SU-DHL-6 (cell line): ENCODE results near the gene PTPRG.

Experiments used
- H2AFZ ChIP-seq: fragments of 200-600 bp; sonication (generic); 2 replicates; pipeline ENCODE4 v1.6.1; 2014; ENCODE audit warnings: low read depth, mild to moderate bottlenecking, moderate library complexity, mixed read lengths, antibody characterized with exemption, low read length; ENCODE audit not compliant: severe bottlenecking
- H3F3A ChIP-seq: fragments of 200-600 bp; shearing (Covaris generic); 2 replicates; pipeline ENCODE4 v1.6.0; 2016; ENCODE audit warnings: antibody characterized with exemption, mild to moderate bottlenecking; ENCODE audit not compliant: insufficient read depth
- H3K27ac ChIP-seq: fragments of 200-600 bp; sonication (generic); 2 replicates; pipeline ENCODE4 v1.5.1; 2016; ENCODE audit warnings: low read depth, mild to moderate bottlenecking, low read length, moderate library complexity, mixed read lengths
- H3K27me3 ChIP-seq: fragments of 200-600 bp; sonication (generic), shearing (Covaris generic); 2 replicates; pipeline ENCODE4 v1.6.0; 2014; ENCODE audit warnings: mild to moderate bottlenecking, low read length
- H3K36me3 ChIP-seq: fragments of 200-600 bp; sonication (generic); 2 replicates; pipeline ENCODE4 v1.6.1; 2014; ENCODE audit warnings: mild to moderate bottlenecking, low read length, mixed read lengths
- H3K4me2 ChIP-seq: fragments of 300-600, 200-600 bp; shearing (Covaris generic), sonication (generic); 2 replicates; pipeline ENCODE4 v1.6.0; 2014; ENCODE audit warnings: low read length, low read depth, mild to moderate bottlenecking; ENCODE audit not compliant: poor library complexity, severe bottlenecking
- H3K4me3 ChIP-seq: fragments of 200-600 bp; sonication (generic); 2 replicates; pipeline ENCODE4 v1.5.1; 2014; ENCODE audit warnings: antibody characterized with exemption, low read length, mild to moderate bottlenecking, mixed read lengths; ENCODE audit not compliant: insufficient read depth, poor library complexity, severe bottlenecking
- H3K79me2 ChIP-seq: fragments of 200-600 bp; sonication (generic); 2 replicates; pipeline ENCODE4 v1.6.1; 2014; ENCODE audit warnings: mild to moderate bottlenecking, low read length, moderate library complexity; ENCODE audit not compliant: insufficient read depth
- H3K9ac ChIP-seq: fragments of 200-600 bp; sonication (generic); 2 replicates; pipeline ENCODE4 v1.7.0; 2014; ENCODE audit warnings: mild to moderate bottlenecking, low read length
- H3K9me2 ChIP-seq: fragments of 200-600 bp; sonication (generic); replicated peaks from 2 replicates; pipeline ENCODE4 v1.6.1; 2014; ENCODE audit warnings: low read length; ENCODE audit not compliant: insufficient read depth
- H3K9me3 ChIP-seq: fragments of 200-600 bp; sonication (generic); 2 replicates; pipeline ENCODE4 v1.6.1; 2014; ENCODE audit warnings: low read length, mixed read lengths; ENCODE audit not compliant: insufficient read depth
- H4K20me1 ChIP-seq: fragments of 200-600 bp; sonication (generic); 2 replicates; pipeline ENCODE4 v1.6.1; 2014; ENCODE audit warnings: low read depth, mild to moderate bottlenecking, antibody characterized with exemption, low read length, moderate library complexity, mixed read lengths
- CTCF ChIP-seq: fragments of 200-600 bp; sonication (generic); IDR thresholded peaks from one replicate; pipeline ENCODE4 v1.5.1; 2017; ENCODE audit warnings: antibody characterized with exemption, mild to moderate bottlenecking, low read length, moderate library complexity; ENCODE audit not compliant: insufficient read depth, poor library complexity, severe bottlenecking
- EZH2phosphoT487 ChIP-seq: fragments of 200-600 bp; sonication (generic), shearing (Covaris generic); conservative IDR thresholded peaks from 2 replicates; pipeline ENCODE4 v1.6.1; 2018; ENCODE audit warnings: mild to moderate bottlenecking, antibody characterized with exemption, low read length, moderate library complexity, mixed read lengths

PTPRG gene

GRCh38 chr3:61989681-61990080, 428.3 kb downstream of the PTPRG start:
- no peaks in the 10 kb centered on the region for H3K27me3 ChIP-seq
- H2AFZ ChIP-seq: no peak overlapping the region
- H4K20me1 ChIP-seq: no peaks in the 10 kb centered on the region
- no peak overlapping the region for H3K9ac ChIP-seq
- no peak overlapping the region for H3K4me3 ChIP-seq
- no peaks in the 10 kb centered on the region for H3K36me3 ChIP-seq
- no peak overlapping the region for H3K4me2 ChIP-seq
- no peak overlapping the region for H3K27ac ChIP-seq
- TF ChIP-seq EZH2phosphoT487: no peak
- TF ChIP-seq CTCF: no peak
- no peaks in the 10 kb centered on the region for H3K9me3 ChIP-seq
- no peaks in the 10 kb centered on the region for H3K9me2 ChIP-seq
- no peaks in the 10 kb centered on the region for H3F3A ChIP-seq
- no peaks in the 10 kb centered on the region for H3K79me2 ChIP-seq

GRCh38 chr3:61990327-61991027, 429.1 kb downstream of the PTPRG start:
- H3K9me3 ChIP-seq: no peaks in the 10 kb centered on the region
- H3K36me3 ChIP-seq: no peaks in the 10 kb centered on the region

GRCh38 chr3:61991706-61992105, 430.3 kb downstream of the PTPRG start:
- no peak for TF ChIP-seq EZH2phosphoT487
- TF ChIP-seq CTCF: no peak
- no peak overlapping the region for H2AFZ ChIP-seq

More at GRCh38 chr3:61990327-61991027, 429.1 kb downstream of the PTPRG start:
- Histone ChIP-seq H3F3A (no peaks in the 10 kb centered on the region), H3K27ac (no peak overlapping the region), H2AFZ (no peak overlapping the region), H3K4me2 (no peak overlapping the region), H4K20me1 (no peaks in the 10 kb centered on the region), H3K4me3 (no peak overlapping the region), H3K27me3 (no peaks in the 10 kb centered on the region), H3K79me2 (no peaks in the 10 kb centered on the region), H3K9me2 (no peaks in the 10 kb centered on the region), H3K9ac (no peak overlapping the region)
- TF ChIP-seq EZH2phosphoT487 (no peak), CTCF (no peak)

More at GRCh38 chr3:61991706-61992105, 430.3 kb downstream of the PTPRG start:
- no peaks in the 10 kb centered on the region for H3K79me2 ChIP-seq
- no peaks in the 10 kb centered on the region for H3K36me3 ChIP-seq
- no peaks in the 10 kb centered on the region for H3K9me2 ChIP-seq
- no peak overlapping the region for H3K9ac ChIP-seq
- no peaks in the 10 kb centered on the region for H4K20me1 ChIP-seq
- H3F3A ChIP-seq: no peaks in the 10 kb centered on the region
- H3K9me3 ChIP-seq: no peaks in the 10 kb centered on the region
- H3K4me3 ChIP-seq: no peak overlapping the region
- no peaks in the 10 kb centered on the region for H3K27me3 ChIP-seq
- no peak overlapping the region for H3K4me2 ChIP-seq
- H3K27ac ChIP-seq: no peak overlapping the region
